Measurements from ENCODE around the gene RNF146. TPM values are rescaled to one million over a fixed set of nuclear protein-coding genes. Genes with fewer than 3 reads are reported as not detected.

RNF146 gene
- total and polyA plus RNA-seq, 11 donors = 25.5 to 78.9 (median 45.3) TPM

GRCh38 chr6:127279815-127280214, 13.2 kb downstream of the RNF146 start:
- 27 to 64% (median 42%) methylated on average over 1 of the region's 1 CpG for WGBS, 4 donors
- no peak for ATAC-seq

GRCh38 chr6:127282184-127282583, 15.5 kb downstream of the RNF146 start:
- Histone ChIP-seq H3K4me1 (peaks cover 0 to 31% (median 6%) of the 10 kb centered on the region in 12 donors), H3K4me3 (no peak overlapping the region), H3K27ac (no peak overlapping the region), H3K9me3 (no peaks in the 10 kb centered on the region), H3K36me3 (peaks cover 0 to 73% (median 70%) of the 10 kb centered on the region in 9 donors), H3K27me3 (no peaks in the 10 kb centered on the region)
- TF ChIP-seq CTCF (IDR thresholded peaks at IDR 0.05) (no peak), POLR2A (IDR thresholded peaks at IDR 0.05) (no peak)
- WGBS, 4 donors = 95 to 100% (median 96%) methylated on average over 1 of the region's 1 CpG
- ATAC-seq (no peak), DNase-seq (no peak)
- intact Hi-C loops (cut with DNase I) = no loop called here

More at GRCh38 chr6:127279815-127280214, 13.2 kb downstream of the RNF146 start:
- intact Hi-C loops (cut with DNase I) = loop anchor here in 1 of 10 donors (10.0 kb wide), 1 partner anchor 1245 kb away; no protein-coding TSS in a partner anchor
- no peak for TF ChIP-seq POLR2A (IDR thresholded peaks at IDR 0.05)
- no peaks in the 10 kb centered on the region for H3K9me3 ChIP-seq
- H3K4me1 ChIP-seq = peaks cover 0 to 54% (median 24%) of the 10 kb centered on the region in 12 donors
- no peaks in the 10 kb centered on the region for H3K27me3 ChIP-seq
- peaks cover 0 to 49% (median 47%) of the 10 kb centered on the region in 9 donors for H3K36me3 ChIP-seq
- no peak for DNase-seq
- no peak overlapping the region for H3K27ac ChIP-seq
- H3K4me3 ChIP-seq = no peak overlapping the region

- Histone ChIP-seq H3K9me3 (no peaks in the 10 kb centered on the region), H3K27ac (no peak overlapping the region), H3K27me3 (no peaks in the 10 kb centered on the region), H3K4me1 (peaks cover 0 to 48% (median 21%) of the 10 kb centered on the region in 12 donors), H3K4me3 (no peak overlapping the region), H3K36me3 (peaks cover 0 to 74% (median 61%) of the 10 kb centered on the region in 9 donors)
- ATAC-seq (no peak), DNase-seq (no peak)
- intact Hi-C loops (cut with DNase I) = no loop called here
- TF ChIP-seq POLR2A (IDR thresholded peaks at IDR 0.05) (no peak), CTCF (IDR thresholded peaks at IDR 0.05) (no peak)
These were observed 22.0 kb downstream of the RNF146 start for GRCh38 chr6:127288705-127289104.

GRCh38 chr6:127289934-127290333, 23.3 kb downstream of the RNF146 start:
- ATAC-seq (no peak), DNase-seq (no peak)
- intact Hi-C loops (cut with DNase I) = no loop called here
- Histone ChIP-seq H3K27ac (no peak overlapping the region), H3K4me3 (no peak overlapping the region), H3K27me3 (no peaks in the 10 kb centered on the region), H3K9me3 (no peaks in the 10 kb centered on the region), H3K36me3 (peaks cover 0 to 70% (median 57%) of the 10 kb centered on the region in 9 donors), H3K4me1 (peaks cover 0 to 48% (median 19%) of the 10 kb centered on the region in 12 donors)
- WGBS, 4 donors = 57 to 69% (median 63%) methylated on average over 5 of the region's 5 CpGs
- TF ChIP-seq POLR2A (IDR thresholded peaks at IDR 0.05) = no peak
- TF ChIP-seq CTCF (IDR thresholded peaks at IDR 0.05) = no peak

All from heart left ventricle (tissue), 16 donors.